CD4-positive, alpha-beta T cell (primary cell): ENCODE data around the gene LHB. TPM values are rescaled to one million over a fixed set of nuclear protein-coding genes. Genes with fewer than 3 reads are reported as not detected.
"Not testable (repeated sequence)": the region's sequence is repeated elsewhere in the genome, so short reads cannot be mapped to it uniquely, and the experiment has no call there.

Source experiments
- ATAC-seq: fragments of 200-7000 bp; cut with Tn5 transposase; one replicate; pipeline ENCODE4 v1.10.0; 2022; ENCODE audit warnings: mild to moderate bottlenecking; ENCODE audit not compliant: poor library complexity
- CTCF ChIA-PET: fragments of 350-600 bp; sonication (Branson Sonifier 250); formaldehyde crosslinking; loops from one replicate; lab custom pipeline; 2021; ENCODE audit warnings: antibody characterized with exemption, inconsistent platforms; lab: Charles Lee
- POLR2A ChIA-PET: fragments of 350-600 bp; sonication (Branson Sonifier 250); formaldehyde crosslinking; loops from one replicate; lab custom pipeline; 2021; ENCODE audit warnings: antibody characterized with exemption, inconsistent platforms; lab: Charles Lee
- DNase-seq, 14 experiments: peaks; one replicate each; pipeline ENCODE4 v3.0.0-alpha.2; 2013 to 2020; ENCODE audit warnings: mixed read lengths in 2 of 14
- H3K27ac ChIP-seq, 2 donors: one replicate each; pipeline versions ENCODE4 v1.5.1 to v1.7.0; 2013; ENCODE audit warnings: low read length in 2 of 2, low read depth in 1 of 2, mild to moderate bottlenecking in 1 of 2
- H3K27me3 ChIP-seq, 2 experiments: 1 replicate in 1 of 2; 2 replicates in 1 of 2; pipeline versions ENCODE4 v1.6.1 to v1.7.0; 2013; ENCODE audit warnings: low read length in 2 of 2, control low read depth in 1 of 2, mild to moderate bottlenecking in 1 of 2, moderate library complexity in 1 of 2; ENCODE audit not compliant: insufficient read depth in 2 of 2, control insufficient read depth in 1 of 2
- H3K36me3 ChIP-seq: one replicate; pipeline ENCODE4 v1.6.1; 2013; ENCODE audit warnings: low read length, control low read depth; ENCODE audit not compliant: insufficient read depth
- H3K4me1 ChIP-seq: one replicate; pipeline ENCODE4 v1.6.1; 2013; ENCODE audit warnings: low read length, control low read depth; ENCODE audit not compliant: insufficient read depth
- H3K4me3 ChIP-seq: one replicate; pipeline ENCODE4 v1.5.1; 2013; ENCODE audit warnings: mild to moderate bottlenecking, low read length, moderate library complexity
- H3K9me3 ChIP-seq, 2 experiments: 1 replicate in 1 of 2; 2 replicates in 1 of 2; pipeline versions ENCODE4 v1.6.1 to v1.7.0; 2013; ENCODE audit warnings: low read length in 2 of 2, mild to moderate bottlenecking in 2 of 2, control low read depth in 1 of 2, moderate library complexity in 1 of 2; ENCODE audit not compliant: control insufficient read depth in 1 of 2, insufficient read depth in 1 of 2
- H3K27ac Mint-ChIP-seq: one replicate; pipeline ENCODE4 v1.8.0; 2020; ENCODE audit warnings: mixed read lengths
- H3K27me3 Mint-ChIP-seq: one replicate; pipeline ENCODE4 v1.8.0; 2021; ENCODE audit warnings: mixed read lengths
- H3K36me3 Mint-ChIP-seq: one replicate; pipeline ENCODE4 v1.8.0; 2021; ENCODE audit warnings: low read depth, mixed read lengths
- H3K4me1 Mint-ChIP-seq: one replicate; pipeline ENCODE4 v1.8.0; 2021; ENCODE audit warnings: low read depth, mixed read lengths
- H3K4me3 Mint-ChIP-seq: one replicate; pipeline ENCODE4 v1.8.0; 2020; ENCODE audit warnings: mild to moderate bottlenecking, mixed read lengths
- H3K9me3 Mint-ChIP-seq: one replicate; pipeline ENCODE4 v1.8.0; 2020; ENCODE audit warnings: mixed read lengths
- CTCF ChIP-seq: fragments of 200-600 bp; IDR thresholded peaks from one replicate; pipeline ENCODE4 v1.8.0; 2022; ENCODE audit warnings: antibody characterized with exemption, mild to moderate bottlenecking
- intact Hi-C, 2 experiments: fragments of 100-400 bp; cut with DNase I in 1 of 2; cut with micrococcal nuclease in 1 of 2; formaldehyde crosslinking; loops; one replicate each; pipeline versions ENCODE4 v1.15.1 to v1.9.0; 2023 to 2025; cut with DNase I, micrococcal nuclease
- total RNA-seq, 174 experiments: library from RNA in 2 of 174; stranded (reverse) in 2 of 174; gene quantifications; one replicate each; pipeline ENCODE4 v1.2.3 and lab custom pipeline; 2021 to 2026

Gene LHB
- total RNA-seq, 2 experiments from 2014 or later, result not detected

DNA sequence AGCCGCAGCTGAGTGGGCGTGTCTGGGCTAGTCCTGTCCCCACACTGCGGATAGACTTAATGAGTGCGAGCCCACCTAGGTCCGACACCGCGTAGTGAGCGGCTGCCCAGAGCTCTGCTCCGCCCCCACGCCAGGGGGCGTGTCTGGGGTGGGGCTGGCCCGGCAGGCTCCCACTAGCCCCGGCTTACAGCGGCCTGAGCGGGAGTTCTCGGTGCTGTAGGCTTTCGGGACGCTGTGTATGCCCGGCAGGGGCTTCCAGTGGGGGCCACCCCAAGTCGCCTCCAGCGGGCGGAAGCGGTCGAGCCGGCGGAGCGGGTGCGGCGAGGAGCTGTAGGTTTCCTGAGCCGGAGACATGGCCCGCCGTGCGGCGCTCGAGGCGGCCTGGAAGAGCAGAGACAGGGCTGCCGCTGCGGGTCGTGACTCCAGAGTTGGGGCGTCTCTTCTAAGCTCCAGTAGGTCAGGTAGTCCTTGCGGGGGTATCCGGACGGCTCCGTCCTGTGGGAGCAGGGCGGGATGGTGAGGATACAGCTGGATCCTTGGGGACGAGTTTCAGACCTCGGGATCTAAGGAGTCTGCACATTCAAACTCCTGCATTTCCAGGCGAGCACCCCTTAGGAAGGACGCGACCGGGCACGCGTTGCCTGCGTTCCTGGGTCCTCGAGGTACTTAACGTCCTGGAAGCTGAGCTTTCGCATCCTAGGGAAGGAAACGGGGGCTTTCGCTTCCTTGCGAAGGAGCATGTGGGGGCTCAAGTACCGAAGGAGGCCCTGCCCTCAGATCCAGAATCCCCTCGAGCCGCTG, 39.4 kb upstream of the LHB start:
- ChIA-PET CTCF (interaction anchor here (0.5 to 2.3 kb wide), 5 partner anchors 37 to 574 kb away, joined by 3 to 8 read pairs (median 3); partner anchors contain the start of gene LIN7B), POLR2A (interaction anchor here (0.8 to 2.1 kb wide), 3 partner anchors 15 to 63 kb away, joined by 3 to 4 read pairs (median 3); partner anchors contain the start of genes LIN7B and RUVBL2)
- Histone ChIP-seq H3K4me3 (peak overlapping the region; percentile 59), H3K36me3 (no peaks in the 10 kb centered on the region), H3K27ac (no peak overlapping the region), H3K27me3 (peaks cover 25 to 32% of the 10 kb centered on the region in 2 experiments), H3K9me3 (peaks cover 0 to 16% of the 10 kb centered on the region in 2 experiments), H3K4me1 (peaks cover 26% of the 10 kb centered on the region)
- peak; percentile 39 for TF ChIP-seq CTCF
- H3K27ac Mint-ChIP-seq, result no peak overlapping the region
- no peaks in the 10 kb centered on the region for H3K9me3 Mint-ChIP-seq
- H3K4me3 Mint-ChIP-seq, result peak overlapping the region; percentile 89
- H3K36me3 Mint-ChIP-seq, result no peaks in the 10 kb centered on the region
- H3K4me1 Mint-ChIP-seq, result peaks cover 21% of the 10 kb centered on the region
- peaks cover 48% of the 10 kb centered on the region for H3K27me3 Mint-ChIP-seq
- peak in 11 of 14 experiments; percentile 19 to 71 (median 50) for DNase-seq
- peak; percentile 71 for ATAC-seq
- intact Hi-C loops, result loop anchor here in 1 of 2 experiments (5.0 kb wide), 1 partner anchor 39 kb away; the partner anchor contains the start of gene LHB

- intact Hi-C loops, POLR2A ChIA-PET, CTCF ChIA-PET, H3K36me3 ChIP-seq, H3K4me1 ChIP-seq, H3K27ac Mint-ChIP-seq, H3K9me3 ChIP-seq, H3K27me3 Mint-ChIP-seq, H3K27ac ChIP-seq, H3K36me3 Mint-ChIP-seq, H3K4me1 Mint-ChIP-seq, H3K9me3 Mint-ChIP-seq, H3K27me3 ChIP-seq, ATAC-seq, DNase-seq, H3K4me3 Mint-ChIP-seq, H3K4me3 ChIP-seq: not testable (repeated sequence)
Observed at GRCh38 chr19:49050376-49051033, 33.6 kb upstream of the LHB start.

- H3K36me3 ChIP-seq, H3K4me3 Mint-ChIP-seq, H3K9me3 ChIP-seq, H3K27me3 ChIP-seq, H3K4me3 ChIP-seq, CTCF ChIA-PET, H3K27ac Mint-ChIP-seq, H3K27ac ChIP-seq, H3K36me3 Mint-ChIP-seq, DNase-seq, intact Hi-C loops, H3K4me1 ChIP-seq, H3K9me3 Mint-ChIP-seq, H3K4me1 Mint-ChIP-seq, ATAC-seq, H3K27me3 Mint-ChIP-seq, POLR2A ChIA-PET: not testable (repeated sequence)
Observed at GRCh38 chr19:49049834-49050233, 32.9 kb upstream of the LHB start.

- POLR2A ChIA-PET, H3K27ac ChIP-seq, intact Hi-C loops, H3K4me3 ChIP-seq, ATAC-seq, H3K27me3 ChIP-seq, H3K27me3 Mint-ChIP-seq, H3K36me3 ChIP-seq, DNase-seq, H3K4me1 ChIP-seq, H3K4me3 Mint-ChIP-seq, H3K4me1 Mint-ChIP-seq, H3K9me3 ChIP-seq, H3K27ac Mint-ChIP-seq, H3K9me3 Mint-ChIP-seq, H3K36me3 Mint-ChIP-seq, CTCF ChIA-PET: not testable (repeated sequence)
Observed at GRCh38 chr19:49049011-49049410, 32.1 kb upstream of the LHB start, which contains the start of gene CGB8. Gene CGB8, minus strand, starts transcription at chr19:49049111. Its CDS starts 372 bp downstream, at chr19:49048739.

DNA sequence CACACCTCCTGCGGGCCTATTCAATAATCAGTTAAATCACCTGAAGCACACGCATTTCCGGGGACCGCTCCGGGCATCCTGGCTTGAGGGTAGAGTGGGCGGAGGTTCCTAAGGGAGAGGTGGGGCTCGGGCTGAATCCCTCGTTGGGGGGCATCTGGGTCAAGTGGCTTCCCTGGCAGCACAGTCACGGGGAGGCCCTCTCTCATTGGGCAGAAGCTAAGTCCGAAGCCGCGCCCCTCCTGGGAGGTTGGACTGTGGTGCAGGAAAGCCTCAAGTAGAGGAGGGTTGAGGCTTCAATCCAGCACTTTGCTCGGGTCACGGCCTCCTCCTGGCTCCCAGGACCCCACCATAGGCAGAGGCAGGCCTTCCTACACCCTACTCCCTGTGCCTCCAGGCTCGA, 26.7 kb upstream of the LHB start, which contains the start of gene CGB5:
CGB5 (plus strand) TSS at position 301 of the 400 bp plus-strand sequence. CDS start 362 bp downstream, outside the sequence.
- H3K27me3 ChIP-seq, intact Hi-C loops, H3K36me3 Mint-ChIP-seq, H3K4me3 Mint-ChIP-seq, CTCF ChIA-PET, H3K36me3 ChIP-seq, H3K27ac Mint-ChIP-seq, H3K4me1 Mint-ChIP-seq, DNase-seq, ATAC-seq, H3K27me3 Mint-ChIP-seq, POLR2A ChIA-PET, H3K27ac ChIP-seq, H3K4me3 ChIP-seq, H3K9me3 ChIP-seq, H3K9me3 Mint-ChIP-seq, H3K4me1 ChIP-seq: not testable (repeated sequence)

DNA sequence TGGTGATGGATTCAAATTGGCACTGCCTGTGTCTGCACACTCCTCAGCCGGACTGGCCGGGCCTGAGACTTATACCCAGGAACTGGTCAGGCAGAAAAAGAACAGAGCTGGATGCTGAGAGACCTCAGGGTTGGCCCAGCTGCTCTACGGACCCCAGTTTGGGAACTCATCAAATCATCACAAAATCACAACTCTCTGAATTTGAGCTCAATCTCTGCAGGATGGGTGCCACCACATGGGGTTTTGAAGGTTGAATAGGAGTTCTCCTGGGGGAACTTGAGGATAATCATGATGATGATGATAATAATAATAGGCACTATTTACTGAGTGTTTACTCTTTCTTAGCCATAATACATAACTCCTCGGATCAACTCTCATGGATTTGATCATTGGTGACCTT, 25.8 kb upstream of the LHB start:
- H3K36me3 ChIP-seq, H3K27me3 ChIP-seq, H3K27ac ChIP-seq, CTCF ChIA-PET, H3K4me1 Mint-ChIP-seq, H3K9me3 ChIP-seq, intact Hi-C loops, H3K27me3 Mint-ChIP-seq, H3K9me3 Mint-ChIP-seq, H3K4me3 Mint-ChIP-seq, H3K36me3 Mint-ChIP-seq, H3K4me1 ChIP-seq, H3K4me3 ChIP-seq, POLR2A ChIA-PET, H3K27ac Mint-ChIP-seq, ATAC-seq, DNase-seq: not testable (repeated sequence)
